SIG-M5 treated with dmso at 0.1 percent for 504 hours (cell line): ENCODE measurements around the gene GLIS2.

Source experiments
- DNase-seq: peaks from one replicate; lab custom pipeline; 2025; ENCODE audit not compliant: unreplicated experiment; lab: John Stamatoyannopoulos, UW

GLIS2 gene

DNA sequence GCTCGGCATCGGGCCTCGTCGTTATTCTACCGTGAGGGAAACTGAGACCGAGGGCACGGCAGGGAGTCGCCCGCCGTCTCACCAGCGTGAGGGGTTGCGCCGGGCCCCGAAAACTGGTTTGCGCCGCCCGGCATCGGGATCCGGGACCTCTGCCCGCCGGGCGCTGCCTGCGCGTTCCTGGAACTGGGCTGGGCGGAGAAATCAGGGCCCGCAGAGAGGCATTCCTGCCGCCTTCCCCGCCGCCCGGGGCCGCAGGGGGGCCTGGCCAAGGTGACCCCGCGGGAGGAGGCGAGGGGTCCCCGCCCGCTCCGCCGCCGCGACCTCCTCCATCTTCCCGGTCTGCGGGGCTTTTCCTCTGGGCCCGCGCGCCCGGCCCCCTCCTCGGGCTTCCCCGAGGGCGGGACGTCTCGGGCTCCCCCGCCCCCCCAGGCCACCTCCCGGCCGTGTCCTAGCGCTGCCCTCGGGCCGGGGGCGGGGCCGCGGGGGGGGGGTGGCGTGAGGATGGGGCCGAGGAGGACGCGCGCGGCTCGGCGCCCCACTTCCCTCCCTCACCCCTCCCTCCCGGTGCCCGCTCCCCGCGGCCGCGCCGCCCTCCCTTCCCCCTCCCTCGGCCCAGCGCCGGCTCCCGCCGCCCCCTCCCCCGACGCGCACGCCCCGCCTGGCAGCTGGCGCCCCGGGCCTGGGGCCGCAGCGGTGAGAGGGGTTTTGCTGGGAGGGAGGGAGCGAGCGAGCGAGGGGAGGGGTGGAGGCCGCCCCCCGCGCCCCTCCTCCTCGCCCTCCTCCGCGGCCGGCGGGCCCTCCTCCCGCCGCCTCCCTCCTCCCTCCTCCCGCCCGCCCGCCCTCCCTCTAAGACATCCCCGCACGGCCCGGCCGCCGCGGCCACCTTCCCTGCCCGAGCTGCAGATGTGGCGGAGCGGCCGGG lies at the start of gene GLIS2:
GLIS2 (plus strand) TSS at position 882 of the 922 bp plus-strand sequence. CDS start 16,214 bp downstream, outside the sequence.
- peak; percentile 35 for DNase-seq

DNA sequence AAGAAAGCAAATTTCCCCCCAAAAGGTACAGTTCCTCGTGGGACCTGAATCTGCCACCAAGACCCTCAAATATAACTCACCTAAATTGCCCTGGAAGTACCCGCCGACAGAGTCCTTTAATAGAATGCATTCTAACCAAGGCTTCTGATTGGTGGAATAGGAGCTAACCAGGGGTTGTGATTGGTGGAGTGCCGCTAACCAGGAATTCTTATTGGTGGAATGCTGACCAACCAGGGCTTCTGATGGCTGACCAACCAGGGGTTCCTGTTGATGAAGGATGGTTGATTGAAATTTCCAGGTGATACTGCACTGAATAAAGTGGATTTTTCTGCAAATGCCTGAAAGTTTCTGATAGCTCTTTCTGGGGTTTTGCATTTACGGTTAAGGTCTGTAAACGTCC lies 49.5 kb upstream of the GLIS2 start:
- no peak for DNase-seq

DNA sequence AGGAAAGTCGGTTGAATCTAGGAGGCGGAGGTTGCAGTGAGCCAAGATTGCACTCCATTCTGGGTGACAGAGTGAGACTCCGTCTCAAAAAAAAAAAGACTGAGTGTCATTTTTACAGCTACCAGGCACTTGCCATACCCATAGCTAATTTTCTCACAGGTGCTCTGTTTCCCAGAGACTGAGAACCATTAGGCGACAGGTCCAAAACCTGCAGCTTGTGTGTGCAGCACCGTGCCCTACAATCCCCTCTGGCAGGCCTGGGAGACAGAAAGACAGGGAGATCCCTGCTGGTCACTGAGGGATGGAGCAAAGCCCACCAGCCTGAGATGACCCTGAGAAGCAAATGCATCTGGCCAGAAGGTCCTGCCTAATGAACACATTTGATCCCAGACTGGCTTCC lies 45.8 kb upstream of the GLIS2 start:
- no peak for DNase-seq

DNA sequence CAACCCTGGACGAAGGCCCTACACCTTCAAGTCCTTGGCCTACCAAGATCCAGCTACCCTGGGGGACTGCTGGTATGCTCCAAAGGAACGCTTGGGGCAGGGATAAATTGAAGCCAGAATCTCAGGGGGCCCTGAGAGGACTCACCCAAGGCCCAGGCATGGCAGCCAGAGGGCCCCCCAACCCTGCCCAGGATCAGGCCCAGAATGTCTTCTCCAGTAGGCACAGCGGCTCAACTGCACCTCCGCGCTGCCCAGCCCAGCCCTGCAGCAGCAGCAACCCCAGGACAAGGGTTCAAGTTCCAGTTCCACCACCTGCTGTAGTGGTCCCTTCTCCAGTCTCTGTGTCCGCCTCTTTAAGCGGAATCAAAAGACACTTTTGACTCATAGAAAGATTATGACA lies 45.3 kb upstream of the GLIS2 start:
- DNase-seq, result no peak

DNA sequence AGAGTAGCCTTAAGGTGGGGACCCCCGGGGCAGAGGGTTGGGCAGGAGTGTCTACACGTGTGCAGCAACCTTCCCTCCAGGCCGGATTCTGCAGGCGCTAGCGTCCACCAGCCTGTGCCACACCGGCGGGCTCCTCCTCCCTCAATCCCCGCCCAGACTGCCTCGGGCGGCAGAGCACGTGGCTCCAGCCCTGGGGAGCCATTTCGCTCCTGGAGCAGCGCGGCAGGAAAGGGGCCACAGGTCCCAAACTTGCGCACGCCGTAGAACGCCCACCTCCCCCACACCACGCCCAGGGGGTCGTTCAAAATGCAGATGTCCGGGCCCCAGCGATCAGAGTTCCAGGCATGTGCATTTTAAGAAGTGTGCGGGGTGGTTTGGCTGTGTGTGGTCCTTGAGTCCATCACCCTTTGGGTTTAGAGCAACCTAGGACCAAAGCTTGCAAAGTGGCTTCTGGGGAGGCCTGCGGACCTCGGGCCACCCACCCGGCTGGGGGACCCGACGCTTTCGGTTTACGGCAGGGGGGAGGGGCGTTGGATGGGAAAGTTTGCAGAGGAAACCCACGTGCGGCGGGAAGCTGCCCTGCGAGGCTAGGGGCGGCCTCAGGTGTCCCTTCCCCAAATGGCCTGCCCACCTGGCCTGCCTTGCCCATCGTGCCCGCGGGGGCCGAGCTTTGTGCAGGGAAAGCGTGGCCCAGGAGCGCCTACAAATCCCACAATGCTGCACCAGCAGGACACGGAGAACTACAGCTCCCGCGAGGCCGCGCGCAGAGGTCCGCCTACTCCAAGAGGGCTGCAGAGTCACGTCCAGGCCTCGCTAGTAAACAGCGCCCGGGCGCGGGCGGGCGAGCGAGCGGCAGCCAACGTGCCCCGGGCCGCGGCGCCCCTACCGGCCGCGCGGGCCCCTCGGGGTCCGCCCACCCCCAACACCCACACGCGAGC lies 44.4 kb upstream of the GLIS2 start:
- DNase-seq, result peak; percentile 92

DNA sequence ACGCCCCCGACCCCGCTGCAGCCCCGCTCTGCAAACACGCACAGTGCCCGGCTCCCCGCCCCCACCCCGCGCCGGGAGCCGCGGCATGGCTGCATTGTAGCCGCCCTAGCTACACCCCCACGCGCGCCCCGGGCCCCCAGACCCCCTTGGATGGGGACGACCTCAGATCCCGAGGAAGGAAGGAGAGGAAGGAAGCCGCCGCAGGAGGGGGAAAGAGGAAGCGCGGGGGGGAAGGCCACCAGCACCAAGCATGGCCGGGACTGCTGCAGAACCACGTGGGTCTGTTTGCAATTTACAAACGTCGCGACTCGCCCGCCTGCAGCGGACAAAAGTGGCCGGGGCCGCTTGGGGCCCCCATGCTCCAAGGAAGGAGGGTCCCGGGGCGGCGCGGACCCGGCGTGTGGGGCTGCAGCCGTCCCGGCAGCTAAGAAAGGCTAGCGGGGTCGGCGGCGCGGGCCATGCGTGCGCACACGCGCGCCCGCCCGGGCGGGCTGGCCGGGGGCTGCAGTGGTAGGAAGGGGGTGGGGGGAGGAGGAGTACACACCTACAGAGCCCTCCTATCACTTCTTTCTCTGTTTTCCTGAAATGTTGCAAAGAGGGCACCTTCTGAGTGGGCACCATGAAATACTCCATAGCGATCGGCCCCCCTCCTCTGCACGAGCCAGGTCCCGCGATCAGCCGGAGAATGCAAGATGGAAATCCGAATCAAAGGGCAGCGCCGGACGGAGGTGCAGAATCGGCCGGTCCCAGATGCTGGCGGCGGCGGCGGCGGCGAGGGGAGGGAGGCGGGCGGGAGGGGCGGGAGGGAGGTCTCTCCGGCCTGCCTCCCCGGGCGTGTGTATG lies 43.5 kb upstream of the GLIS2 start:
- DNase-seq, result peak; percentile 53

DNA sequence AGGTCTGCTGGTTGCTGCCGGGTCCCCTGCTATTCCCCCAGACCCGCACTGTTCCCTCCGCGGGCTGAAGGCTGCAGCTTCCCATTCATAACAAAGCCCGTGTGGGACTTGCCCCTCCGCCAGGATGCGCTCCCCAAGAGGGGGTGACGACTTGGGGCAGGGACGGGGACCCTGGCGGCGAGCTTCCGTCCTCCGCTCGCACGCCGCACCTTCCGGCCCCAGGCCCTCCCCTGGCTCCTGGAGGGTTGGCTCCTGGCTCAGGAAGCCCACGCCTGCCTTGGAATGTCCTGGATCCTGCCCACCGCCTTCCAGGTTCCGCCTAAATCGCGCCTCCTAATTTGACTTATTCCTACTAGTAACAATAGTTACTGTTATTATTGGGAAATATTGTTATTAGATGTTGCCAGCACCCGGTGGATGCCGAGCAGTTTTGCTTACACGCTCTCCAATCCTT lies 42.0 kb upstream of the GLIS2 start:
- peak; percentile 54 for DNase-seq

DNA sequence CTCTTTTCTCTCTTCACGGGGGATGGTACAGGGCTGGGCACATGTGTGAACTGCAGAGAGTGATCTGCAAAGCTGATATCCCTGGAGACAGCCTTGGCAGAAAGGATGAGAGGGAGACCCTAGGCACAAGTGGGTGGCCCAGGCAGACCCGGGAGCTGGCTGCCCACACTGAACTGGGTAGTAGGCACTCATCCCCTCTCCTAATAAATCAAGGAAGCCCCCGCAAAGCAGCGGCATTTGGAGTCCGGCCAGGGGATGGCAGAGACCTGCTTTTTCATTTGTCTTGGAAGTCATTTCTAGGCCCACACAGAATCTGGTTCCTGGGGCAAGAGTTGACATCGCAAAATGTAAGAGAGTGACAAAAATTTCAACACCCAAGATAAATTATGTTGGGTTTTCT lies 40.0 kb upstream of the GLIS2 start:
- DNase-seq, result no peak

DNA sequence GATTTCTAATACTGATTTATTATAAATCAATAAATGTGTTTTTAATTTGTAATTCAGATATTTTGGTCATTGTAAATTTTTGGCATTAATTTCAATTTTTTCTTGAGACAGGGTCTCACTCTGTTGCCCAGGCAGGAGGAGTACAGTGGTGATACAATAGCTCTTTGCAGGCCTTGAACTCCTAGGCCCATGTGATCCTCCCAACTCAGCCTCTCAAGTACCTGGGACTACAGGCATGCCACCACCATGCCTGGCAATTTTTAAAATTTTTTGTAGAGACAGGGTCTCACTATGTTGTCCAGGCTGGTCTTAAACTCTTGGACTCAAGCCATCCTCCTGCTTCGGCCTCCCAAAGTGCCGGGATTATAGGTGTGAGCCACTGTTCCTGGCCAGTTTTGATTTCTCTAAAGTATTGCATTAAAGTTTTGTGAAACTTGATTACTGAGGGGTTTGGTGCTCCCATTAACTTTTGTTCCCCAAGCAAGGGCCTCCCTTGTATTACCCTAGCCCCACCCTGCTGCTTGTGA lies 37.8 kb upstream of the GLIS2 start:
- DNase-seq, result no peak

DNA sequence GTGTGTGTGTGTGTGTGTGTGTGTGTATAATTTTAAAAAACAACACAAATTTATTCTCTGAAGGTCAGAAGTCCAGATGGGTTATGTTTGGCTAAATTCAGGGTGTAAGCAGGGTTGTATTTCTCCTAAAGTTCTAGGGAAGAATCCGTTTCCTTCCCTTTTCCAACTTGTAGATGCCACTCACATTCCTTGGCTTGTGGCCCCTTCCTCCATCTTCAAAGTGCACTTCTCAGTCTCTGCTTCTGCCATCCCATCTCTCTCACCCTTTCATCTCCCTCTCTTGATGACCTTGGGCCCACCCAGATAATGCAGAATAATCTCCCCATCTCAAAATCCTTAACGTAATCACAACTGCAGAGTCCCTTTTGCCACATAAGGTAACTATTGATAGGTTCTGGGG lies 35.2 kb upstream of the GLIS2 start:
- DNase-seq, result no peak

DNA sequence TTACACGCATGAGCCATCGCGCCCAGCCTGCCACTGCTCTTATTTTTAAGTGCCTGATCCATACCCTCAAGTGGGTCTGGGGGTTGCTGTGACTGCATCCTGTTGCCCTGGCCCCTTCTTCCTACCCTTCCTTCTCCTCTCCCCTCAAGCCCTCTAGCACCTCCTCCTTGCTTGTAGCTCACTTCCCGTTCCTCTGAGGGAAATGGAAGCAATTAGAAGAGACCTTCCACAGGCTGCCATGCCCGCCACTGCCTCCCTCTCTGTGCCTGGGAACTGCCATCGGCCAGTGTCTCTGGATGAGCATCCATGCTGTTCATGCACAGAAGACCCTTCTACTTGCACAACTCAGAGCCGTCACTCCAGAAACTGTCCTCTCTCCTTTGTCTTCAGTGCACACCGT lies 32.4 kb upstream of the GLIS2 start:
- peak; percentile 24 for DNase-seq

DNA sequence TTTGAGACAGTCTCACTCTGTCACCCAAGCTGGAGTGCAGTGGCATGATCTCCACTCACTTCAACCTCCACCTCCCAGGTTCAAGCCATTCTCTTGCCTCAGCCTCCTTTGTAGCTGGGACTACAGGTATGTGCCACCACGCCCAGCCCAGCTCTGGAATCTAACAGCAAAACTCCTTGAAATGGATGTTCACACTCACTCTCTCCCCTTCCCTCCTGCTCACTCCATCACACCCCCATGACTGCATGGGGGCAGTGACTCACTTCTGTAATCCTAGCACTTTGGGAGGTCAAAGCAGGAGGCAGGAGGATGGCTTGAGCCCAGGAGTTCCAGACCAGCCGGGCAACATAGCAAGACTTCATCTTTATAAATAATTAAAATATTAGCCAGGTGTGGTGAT lies 31.9 kb upstream of the GLIS2 start:
- DNase-seq, result no peak

DNA sequence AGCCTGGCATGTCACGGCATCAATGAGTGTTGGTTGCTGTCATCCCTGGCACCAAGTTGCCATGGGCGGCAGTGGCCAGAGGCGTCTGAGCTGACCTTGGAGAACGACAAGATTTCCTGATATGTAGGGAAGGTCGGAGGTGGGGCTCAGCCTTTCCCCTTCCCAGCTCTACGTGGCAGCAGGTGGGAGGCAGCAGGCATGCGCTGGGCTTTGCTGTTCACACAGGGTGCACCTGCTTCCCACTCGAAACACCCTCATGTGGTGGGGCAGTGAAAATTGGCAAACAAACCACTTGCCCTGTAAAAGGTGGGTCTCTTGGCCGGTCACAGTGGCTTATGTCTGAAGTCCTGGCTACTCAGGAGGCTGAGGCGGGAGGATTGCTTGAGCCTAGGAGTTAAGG lies 30.7 kb upstream of the GLIS2 start:
- no peak for DNase-seq

DNA sequence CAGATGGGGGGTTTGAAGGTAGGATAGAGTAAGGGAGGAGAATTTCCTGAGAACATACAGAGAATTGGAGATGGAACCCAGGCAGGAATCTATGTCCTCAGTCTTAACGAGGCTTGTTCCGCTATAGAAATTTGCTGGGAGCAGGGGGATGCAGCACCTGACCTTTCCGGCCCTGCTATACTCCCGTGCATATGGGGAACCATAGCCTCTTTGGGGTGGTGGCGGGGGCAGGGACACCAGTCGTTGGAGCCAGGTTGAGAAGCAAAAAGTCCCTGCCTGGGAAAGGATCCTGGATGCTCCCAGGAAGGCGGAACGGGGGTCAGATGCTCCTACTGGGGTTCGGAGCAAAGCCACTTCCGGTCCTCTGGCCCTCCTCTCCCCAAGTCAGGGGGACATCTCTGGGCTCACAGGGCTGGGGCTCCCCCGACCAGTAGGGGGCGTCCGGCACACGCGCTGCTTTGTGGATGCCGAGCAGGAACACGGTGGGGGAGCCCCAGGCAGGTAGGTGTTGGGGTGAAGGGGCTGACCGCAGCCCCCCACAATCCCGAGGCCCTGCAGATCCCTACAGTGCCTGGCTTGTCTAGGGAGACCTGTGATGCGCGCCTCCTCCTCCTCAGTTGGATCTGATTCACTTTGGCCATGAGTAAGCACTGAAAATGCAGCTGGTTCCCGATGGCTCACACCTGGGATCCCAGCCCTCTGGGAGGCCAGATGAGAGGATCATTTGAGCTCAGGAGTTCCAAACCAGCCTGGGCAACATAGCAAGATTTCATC lies 27.5 kb upstream of the GLIS2 start:
- DNase-seq, result peak; percentile 50

DNA sequence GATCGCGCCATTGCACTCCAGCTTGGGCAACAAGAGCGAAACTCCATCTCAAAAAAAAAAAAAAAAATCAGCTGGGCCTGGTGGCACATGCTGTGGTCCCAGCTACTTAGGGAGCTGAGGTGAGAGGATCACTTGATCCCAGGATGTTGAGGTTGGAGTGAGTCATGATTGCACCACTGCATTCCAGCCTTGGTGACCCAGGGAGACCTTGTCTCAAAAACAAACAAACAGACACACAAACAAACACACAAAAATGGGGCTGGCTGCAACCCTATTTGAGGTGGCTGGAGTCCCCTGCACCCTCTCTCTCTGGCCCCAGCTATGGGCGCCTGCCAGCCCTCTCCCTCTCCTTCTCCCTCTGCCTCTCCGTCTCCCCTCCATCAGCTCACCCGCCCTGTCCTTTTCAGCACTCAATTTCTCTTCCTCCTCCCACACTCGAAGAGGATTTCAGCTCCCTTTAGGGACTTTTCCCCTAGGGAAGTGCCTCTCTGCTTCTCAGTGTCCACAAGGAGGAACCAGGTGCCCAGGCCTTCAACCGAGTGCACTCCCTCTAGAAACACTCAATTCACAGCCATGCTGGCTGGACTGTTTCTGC lies 25.5 kb upstream of the GLIS2 start:
- DNase-seq, result no peak

DNA sequence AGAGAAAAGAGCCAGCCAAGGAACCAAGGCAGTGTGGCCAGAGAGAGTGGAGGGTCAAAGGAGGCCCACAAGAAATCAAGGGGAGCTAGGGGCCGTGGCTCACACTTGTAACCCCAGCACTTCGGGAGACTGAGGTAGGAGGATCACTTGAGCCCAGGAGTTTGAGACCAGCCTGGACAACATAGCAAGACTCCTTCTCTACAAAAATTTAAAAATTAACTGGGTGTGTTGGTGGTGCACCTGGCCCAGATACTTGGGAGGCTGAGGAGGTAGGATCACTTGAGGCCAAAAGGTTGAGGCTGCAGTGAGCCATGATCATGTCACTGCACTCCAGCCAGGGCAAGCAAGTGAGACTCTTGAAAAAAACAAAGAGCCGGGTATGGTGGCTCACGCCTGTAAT lies 24.2 kb upstream of the GLIS2 start:
- DNase-seq, result no peak

DNA sequence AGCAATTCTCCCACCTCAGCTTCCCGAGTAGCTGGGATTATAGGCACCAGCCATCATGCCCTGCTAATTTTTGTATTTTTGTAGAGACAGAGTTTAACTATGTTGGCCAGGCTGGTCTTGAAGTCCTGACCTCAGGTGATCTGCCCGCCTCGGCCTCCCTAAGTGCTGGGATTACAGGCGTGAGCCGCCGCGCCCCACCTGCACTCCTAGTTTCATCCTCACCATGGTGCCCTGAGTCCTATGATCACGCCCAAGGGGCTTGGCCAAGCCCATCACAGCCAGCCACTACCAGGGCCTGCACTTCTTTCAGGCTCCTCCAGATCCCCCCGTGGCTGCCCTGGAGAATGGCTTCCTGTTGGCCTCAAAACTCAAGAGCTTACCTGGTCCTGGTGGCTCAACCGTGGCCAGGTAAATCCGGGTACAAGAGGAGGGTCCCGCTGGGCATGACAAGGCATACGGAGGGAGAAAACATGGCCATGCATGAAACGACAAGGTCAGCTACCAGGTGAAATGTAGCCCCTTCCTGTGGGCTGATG lies 22.6 kb upstream of the GLIS2 start:
- DNase-seq, result no peak

DNA sequence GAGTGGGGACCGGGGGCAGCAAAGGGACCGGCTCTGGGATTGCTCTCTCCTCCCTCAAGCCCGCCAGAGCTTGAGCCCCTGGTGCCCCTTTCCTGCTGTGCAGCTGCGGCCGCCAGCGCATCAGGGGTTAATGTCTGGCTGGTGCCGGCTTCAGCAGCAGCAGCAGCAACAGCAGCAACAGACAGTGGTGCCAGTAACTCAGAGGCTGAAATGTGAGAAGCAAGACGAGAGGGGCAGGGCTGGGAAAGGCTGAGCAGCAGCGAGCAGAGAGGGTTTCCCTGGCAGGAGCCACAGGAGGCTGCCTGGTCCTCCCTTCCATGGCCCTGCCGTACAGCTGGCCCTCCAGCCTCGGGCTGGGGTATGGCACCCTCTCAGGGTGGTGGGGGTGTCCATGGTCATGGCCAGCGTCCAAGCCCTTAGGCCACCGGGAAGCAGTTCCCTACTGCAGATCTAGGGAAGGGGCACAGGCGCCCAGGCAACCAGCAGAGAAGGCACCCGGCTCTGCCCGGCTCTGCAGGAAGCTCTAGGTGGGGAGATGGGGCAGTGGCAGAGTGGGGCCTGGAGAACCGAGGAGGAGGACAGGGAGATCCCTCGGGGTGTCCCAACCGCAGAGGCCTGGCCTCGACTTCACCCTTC lies 21.9 kb upstream of the GLIS2 start:
- DNase-seq, result peak; percentile 15

DNA sequence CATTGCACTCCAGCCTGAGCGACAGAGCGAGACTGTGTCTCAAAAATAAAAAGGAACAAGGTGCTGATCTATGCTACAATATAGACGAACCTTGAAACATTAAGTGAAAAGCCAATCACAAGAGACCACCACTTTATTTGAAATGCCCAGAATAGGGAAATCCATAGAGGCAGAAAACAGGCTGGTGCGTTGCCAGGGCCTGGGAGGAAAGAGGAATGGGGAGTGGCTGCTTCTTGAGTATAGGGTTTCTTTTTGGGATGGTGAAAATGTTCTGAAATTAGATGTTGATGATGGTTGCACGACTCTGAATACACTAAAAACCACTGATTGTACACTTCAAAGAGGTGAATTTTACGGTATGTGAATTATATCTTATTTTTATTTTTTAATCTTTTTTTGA lies 20.3 kb upstream of the GLIS2 start:
- no peak for DNase-seq
